CD4-positive, alpha-beta T cell treated with Interleukin-17A for 1 hour (primary cell): ENCODE measurements around the gene TBC1D9B.

Source experiments
- DNase-seq: peaks from one replicate; pipeline ENCODE4 v3.0.0-alpha.2; 2020

Gene TBC1D9B

GRCh38 chr5:179868541-179868940 is 39.2 kb downstream of the TBC1D9B start:
- no peak for DNase-seq

DNA sequence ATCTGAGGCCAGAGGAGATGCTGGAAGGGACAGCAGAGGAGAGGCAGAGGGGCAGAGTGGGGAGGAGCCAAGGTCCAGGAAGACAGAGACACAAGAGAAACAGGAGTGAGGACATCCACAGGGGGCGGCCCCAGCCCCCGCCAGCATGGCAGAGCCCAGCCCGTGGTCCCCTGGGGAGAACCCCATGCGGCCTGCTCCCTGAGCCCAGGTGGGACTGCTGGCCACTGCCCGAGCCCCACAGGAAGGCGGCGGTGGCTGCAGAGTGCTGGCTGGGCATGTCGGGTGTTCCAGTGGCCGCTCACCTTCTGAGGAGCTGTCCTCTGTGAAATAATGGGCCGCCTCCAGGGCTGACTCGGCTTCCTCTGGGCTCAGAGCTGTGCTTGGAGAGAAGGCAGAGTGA is 40.2 kb downstream of the TBC1D9B start:
- DNase-seq = no peak

- DNase-seq = no peak
Observed at GRCh38 chr5:179867079-179867465, 40.6 kb downstream of the TBC1D9B start.

- no peak for DNase-seq
Observed at GRCh38 chr5:179866241-179867078, 41.2 kb downstream of the TBC1D9B start.

- DNase-seq = no peak
Observed at GRCh38 chr5:179865491-179866240, 42.0 kb downstream of the TBC1D9B start.

DNA sequence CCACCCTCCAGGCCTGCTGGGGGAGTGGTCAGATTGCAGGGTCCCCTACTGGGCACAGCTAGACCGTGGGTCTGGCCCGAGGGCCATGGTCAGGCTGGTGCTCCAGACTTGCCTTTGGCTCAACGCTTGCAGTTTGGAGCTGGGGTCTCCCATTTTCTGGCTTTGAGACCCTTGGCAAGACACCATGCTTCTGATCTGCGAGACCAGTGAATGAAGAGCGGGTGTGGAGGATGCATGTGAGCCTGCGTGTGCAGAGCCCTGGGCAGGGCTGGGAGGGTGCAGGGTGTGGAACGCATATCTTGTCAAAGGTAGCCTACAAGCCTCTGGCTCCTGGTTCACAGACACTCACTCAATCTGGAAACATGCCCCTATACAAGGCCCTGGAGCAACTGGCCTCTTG is 43.0 kb downstream of the TBC1D9B start:
- DNase-seq = no peak

- no peak for DNase-seq
Observed at GRCh38 chr5:179863449-179864085, 44.1 kb downstream of the TBC1D9B start.

DNA sequence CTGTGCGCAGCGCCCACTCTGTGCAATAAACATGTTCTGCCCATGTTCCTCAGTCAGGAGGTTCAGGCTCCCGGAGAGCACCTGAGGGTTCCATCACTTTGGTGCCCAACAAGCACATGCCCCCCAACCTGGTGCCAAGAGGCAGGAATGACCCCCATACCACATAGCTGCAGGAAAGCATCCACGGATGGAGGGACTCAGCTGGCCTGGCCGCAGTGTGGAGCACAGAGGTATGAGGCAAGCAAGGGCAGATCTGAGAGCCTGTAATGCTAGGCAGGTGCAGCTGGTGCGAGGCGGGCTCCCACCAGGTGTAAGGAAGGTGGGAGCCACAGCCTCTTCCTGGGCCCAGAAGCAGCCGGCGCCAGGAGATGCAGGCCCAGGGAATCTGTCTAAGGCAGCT is 44.8 kb downstream of the TBC1D9B start:
- no peak for DNase-seq

DNA sequence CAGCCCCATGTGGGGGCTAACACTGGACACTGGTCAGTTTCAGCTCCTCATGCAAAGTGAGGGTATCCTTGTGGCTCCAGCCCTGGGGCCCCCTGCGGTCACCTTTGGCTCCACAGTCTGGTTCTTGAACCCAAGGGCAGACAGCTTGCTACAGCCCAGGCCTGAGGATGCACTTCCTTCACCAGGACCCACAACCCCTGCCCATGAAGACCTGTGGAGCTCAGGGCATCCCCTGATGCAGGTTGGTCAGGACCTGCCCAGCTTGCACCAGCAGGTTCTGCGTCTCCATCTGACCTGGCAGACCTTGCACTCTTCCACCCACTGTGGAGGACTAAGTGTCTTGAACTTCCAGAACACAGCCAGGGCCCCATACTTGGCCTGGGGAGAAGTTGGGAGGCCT is 45.4 kb downstream of the TBC1D9B start:
- no peak for DNase-seq

GRCh38 chr5:179860301-179860700 is 47.4 kb downstream of the TBC1D9B start:
- DNase-seq = no peak

DNA sequence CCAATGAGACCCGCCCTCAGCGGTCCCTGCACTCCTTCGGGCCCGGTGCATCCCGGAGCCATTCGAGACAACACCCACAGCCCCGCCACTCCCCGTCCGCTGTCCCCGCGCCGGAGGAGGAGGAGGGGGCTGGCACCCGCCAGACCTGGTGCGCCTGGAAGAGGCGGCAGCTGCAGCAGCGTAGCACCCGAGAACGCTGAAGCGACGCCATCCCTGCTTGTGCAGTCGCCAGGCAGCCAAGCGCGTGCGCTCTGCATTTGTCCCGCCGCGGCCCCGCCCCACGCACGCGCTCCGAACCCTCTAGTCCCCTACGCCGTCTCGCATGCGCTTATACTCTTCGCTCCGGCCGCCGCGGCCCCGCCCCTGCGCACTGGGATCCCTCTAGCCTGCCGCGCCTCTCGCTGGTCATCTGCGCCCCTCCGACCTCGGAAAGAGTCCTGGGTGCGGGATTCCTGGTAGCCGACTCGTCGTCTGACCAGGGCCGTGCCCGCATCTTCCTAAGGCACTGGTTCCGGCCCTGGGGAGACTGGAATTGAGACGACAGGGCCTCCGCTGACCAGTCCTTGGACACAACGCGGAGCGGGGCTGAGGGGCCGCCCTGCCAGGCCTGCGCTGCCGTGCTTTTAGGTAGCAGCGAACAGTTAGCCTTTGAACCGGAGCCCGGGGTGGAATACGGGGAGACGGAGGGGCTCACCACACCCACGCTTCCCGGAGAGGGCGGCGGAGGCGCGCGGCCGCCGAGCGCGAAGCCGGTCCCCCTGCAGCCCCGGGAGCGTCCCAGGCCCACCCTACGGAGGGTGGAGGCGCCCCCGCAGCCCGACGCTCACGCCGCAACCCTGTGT is 48.9 kb downstream of the TBC1D9B start, which contains the start of gene MRNIP:
TSS of gene MRNIP (minus strand) at position 232 of the 842 bp plus-strand sequence. CDS start at position 211, 21 bp downstream.
- peak; percentile 87 for DNase-seq

DNA sequence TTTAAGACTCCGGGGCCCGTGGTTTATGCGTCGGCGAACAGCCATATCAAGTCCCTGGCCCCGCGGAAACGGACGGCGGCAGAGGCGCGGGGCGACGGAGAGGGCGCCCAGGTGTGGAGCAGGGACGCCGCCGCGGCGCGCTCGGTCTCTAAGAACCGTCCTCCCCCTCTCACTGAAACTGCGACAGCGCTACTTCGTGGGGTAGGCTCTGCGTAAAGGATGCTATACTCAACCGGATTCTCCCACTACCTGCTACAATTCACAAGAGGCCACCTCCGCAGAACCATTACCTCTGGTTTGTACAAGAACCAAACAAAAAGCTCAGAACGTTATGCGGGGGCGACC is 49.5 kb downstream of the TBC1D9B start:
- peak; percentile 54 for DNase-seq

DNA sequence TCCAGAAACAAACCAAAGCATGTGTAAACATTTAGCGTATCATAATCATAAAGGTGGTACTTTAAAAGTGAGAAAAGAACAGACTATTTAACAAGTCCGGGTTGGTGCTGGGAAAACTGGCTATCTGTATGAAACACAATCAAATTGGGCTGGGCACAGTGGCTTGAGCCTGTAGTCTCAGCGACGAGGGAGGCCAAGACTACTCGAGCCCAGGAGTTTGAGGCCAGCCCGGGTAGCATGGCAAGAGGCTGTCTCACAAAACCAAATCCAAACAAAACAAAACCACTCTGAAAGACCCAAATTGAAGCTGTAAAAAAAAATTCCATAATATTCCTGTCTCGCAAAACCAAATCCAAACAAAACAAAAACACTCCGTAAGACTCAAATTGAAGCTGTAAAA is 53.3 kb downstream of the TBC1D9B start:
- DNase-seq = no peak

- no peak for DNase-seq
Observed at GRCh38 chr5:179852993-179853547, 54.6 kb downstream of the TBC1D9B start.

- DNase-seq = peak; percentile 7
Observed at GRCh38 chr5:179841621-179842020, 66.1 kb downstream of the TBC1D9B start.

GRCh38 chr5:179840766-179841165 is 66.9 kb downstream of the TBC1D9B start:
- peak; percentile 24 for DNase-seq

- DNase-seq = no peak
Observed at GRCh38 chr5:179840321-179840720, 67.4 kb downstream of the TBC1D9B start.

DNA sequence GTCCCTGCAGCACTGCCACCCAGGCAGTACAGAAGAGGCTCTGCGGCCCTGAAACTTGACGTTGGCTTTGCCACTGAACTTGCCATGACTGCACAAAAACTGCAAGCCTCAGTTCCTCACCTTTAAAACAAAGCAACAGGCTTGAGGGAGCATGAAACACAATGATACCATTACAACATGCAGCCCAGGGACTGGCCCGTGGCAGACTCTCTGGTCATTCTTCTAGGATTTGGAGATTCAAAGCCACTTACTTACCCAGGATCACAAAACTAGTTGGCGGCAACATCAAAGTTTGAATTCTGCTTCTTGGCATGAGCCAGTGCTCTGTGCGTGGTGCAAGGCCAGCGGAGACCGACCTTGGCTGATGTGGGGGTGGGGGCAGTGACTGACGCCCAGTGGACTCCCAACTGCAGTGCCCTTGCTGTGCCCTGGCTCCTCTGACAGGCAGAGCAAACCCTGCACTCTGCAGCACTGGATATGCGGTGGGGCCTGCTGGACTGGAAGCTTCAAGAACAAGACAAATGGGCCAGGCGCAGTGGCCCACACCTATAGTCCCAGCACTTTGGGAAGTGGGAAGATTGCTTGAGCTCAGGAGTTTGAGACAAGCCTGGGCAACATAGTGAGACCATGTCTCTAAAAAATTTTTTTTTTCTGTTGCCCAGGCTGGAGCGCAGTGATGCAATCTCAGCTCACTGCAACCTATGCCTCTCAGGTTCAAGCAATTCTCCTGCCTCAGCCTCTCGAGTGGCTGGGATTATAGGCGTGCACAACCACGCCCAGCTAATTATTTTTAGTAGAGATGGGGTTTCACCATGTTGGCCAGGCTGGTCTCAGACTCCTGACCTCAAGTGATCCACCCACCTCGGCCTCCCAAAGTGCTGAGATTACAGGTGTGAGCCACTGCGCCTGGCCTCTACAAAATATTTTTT is 68.1 kb downstream of the TBC1D9B start:
- DNase-seq = peak; percentile 32

DNA sequence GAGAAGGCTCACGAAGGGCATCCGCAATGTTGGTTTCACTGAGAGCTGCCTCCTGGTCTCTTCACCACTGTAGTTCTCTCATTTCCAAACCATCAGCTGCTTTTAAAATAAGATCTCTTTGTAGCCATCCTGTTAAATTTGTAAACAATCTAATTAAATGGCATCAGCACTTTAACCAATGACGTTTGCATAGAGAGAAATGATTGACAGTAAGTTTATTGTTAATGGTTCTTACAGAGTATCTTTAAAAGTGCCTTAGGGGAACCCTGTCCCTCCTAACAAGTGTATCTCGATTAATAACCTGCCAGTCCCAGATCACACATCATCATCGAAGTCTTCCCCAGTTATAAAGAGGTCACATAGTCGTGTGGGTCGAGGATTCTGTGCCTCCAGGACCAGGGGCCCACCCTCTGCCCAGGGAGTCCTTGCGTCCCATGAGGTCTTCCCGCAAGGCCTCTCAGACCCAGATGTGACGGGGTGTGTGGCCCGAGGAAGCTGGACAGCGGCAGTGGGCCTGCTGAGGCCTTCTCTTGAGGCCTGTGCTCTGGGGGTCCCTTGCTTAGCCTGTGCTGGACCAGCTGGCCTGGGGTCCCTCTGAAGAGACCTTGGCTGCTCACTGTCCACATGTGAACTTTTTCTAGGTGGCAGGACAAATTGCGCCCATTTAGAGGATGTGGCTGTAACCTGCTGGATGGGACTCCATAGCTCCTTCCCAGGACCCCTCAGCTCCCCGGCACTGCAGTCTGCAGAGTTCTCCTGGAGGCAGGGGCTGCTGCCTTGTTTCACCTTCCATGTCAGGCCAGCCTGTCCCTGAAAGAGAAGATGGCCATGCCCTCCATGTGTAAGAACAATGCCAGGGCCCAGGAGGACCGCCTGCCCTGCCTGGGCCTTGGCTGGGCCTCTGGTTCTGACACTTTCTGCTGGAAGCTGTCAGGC is 70.4 kb downstream of the TBC1D9B start:
- peak; percentile 29 for DNase-seq
